Stimulated activated CD4-positive, alpha-beta T cell treated with anti-CD3 and anti-CD28 coated beads, Interleukin-15, amount 100 ng/mL, for 48 hours (primary cell): ENCODE results near the gene GPR137B.

Experiments
- DNase-seq, 2 donors: peaks; one replicate each; pipeline ENCODE4 v3.0.0-alpha.2; 2020; ENCODE audit warnings: low read depth in 2 of 2

Gene GPR137B

DNA sequence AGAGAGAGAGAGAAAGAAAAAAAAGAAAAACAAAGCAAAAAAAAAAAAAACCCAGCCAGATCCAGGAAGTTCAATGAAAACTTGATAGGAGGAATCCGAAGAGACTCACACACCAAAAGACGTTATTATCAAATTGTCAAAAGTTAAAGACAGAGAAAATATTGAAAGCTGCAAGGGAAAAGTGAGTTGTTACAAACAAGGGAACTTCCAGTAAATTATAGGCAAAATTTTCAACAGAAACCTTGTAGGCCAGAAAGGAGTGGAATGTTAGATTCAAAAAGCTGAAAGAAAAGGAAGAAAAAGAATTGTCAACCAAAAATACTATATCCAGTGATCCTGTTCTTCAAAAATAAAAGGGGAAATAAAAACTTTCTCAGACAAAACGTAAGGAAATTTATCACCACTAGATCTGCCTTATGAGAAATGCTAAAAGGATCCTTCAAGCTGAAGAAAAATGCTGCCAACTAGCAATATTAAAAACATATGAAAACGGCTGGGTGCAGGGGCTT lies 115.8 kb downstream of the GPR137B start:
- DNase-seq: no peak
